ENCODE results near the gene TRIO.

DNA sequence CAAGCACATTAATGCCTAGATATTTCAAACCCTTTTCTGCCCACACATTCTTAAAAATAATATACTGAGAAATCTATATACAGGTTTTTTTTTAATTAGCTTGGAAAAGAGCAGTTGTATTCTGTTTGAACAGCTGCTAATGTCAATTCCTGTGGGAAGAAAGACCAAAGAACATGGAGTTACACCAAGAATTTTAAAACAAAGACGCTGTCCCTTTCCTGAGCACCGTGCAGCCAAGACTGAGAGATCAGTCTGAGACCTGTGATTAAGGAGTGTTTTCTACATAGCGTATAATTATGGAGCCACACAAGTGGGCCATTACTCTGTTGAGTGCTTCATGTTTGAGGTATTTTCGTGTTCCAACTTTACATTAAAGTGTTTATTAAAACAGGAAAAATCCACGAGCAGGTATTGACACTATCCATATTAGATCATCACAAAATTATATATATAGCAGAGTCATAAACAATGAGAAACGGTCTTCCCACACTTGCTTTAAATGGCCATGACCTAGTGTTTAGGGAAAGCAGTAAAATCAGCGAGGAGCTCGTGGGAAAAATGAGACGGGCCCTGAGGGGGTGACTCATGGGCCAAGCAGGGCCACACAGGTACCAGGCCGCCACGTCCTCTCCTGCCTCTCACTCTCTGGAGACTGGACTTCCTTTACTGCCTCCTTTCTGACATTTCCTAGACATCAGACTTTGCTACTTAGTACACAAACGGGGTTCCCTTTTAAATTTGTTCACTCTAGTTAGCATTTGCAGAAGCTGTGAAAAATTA is 285.4 kb downstream of the TRIO start:
- TF ChIP-seq CTCF (IDR thresholded peaks at IDR 0.05; ENCODE audit: poor library complexity): no peak
- TF ChIP-seq EZH2phosphoT487 (IDR thresholded peaks at IDR 0.05; ENCODE audit: low read depth, severe bottlenecking, unreplicated experiment): no peak
